DMS114 treated with DMSO at 0.1 percent for 48 hours (cell line): ENCODE measurements around the gene SDK1.
"Not testable (repeated sequence)": the region's sequence is repeated elsewhere in the genome, so short reads cannot be mapped to it uniquely, and the experiment has no call there.

Experiments used
- DNase-seq: peaks from one replicate; lab custom pipeline; 2025; ENCODE audit not compliant: unreplicated experiment; lab: John Stamatoyannopoulos, UW

SDK1 gene

GRCh38 chr7:3908153-3908552 lies 607.1 kb downstream of the SDK1 start:
- no peak for DNase-seq

DNA sequence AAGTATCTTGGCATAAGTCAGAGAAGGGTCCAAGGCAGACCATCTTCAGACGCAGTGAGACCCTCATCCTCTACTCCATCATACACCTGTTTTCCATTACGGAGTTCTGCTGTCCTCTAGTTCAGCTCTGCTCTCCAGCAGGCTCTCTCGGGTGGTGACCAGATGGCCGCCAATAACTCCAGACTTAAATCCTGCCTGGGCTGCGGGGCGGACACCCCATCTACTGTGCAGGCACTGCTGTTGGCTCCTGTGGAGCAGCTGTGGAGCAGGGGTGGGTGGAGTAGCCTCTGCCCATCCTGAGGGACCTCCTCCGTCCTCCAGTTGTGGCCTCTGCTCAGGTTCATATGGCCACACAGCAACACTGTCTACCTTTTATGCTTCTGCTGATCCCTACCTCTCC lies 608.1 kb downstream of the SDK1 start:
- DNase-seq = no peak

GRCh38 chr7:3910054-3910453 lies 609.0 kb downstream of the SDK1 start:
- DNase-seq = no peak

DNA sequence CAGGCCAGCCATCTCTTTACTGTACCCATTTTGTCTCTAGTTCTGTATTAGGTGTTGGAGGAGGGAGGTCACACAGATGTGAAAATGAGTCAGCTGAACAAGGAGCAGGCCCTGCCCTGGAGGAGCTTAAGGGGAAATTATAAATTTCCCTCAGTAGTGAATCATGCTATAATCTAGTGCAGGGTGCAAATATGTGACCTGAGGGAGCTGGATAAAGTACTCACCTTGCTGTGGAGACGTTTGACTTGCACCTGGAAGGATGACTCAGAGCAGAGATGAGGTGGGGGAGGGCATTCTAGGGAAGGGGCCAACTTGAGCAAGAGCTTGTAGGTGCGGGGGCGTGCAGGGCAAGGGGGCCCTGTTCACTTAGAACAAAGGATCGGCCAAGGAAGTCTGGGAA lies 610.6 kb downstream of the SDK1 start:
- DNase-seq = no peak

- DNase-seq = no peak
Measured at GRCh38 chr7:3912291-3912690, 611.2 kb downstream of the SDK1 start.

DNA sequence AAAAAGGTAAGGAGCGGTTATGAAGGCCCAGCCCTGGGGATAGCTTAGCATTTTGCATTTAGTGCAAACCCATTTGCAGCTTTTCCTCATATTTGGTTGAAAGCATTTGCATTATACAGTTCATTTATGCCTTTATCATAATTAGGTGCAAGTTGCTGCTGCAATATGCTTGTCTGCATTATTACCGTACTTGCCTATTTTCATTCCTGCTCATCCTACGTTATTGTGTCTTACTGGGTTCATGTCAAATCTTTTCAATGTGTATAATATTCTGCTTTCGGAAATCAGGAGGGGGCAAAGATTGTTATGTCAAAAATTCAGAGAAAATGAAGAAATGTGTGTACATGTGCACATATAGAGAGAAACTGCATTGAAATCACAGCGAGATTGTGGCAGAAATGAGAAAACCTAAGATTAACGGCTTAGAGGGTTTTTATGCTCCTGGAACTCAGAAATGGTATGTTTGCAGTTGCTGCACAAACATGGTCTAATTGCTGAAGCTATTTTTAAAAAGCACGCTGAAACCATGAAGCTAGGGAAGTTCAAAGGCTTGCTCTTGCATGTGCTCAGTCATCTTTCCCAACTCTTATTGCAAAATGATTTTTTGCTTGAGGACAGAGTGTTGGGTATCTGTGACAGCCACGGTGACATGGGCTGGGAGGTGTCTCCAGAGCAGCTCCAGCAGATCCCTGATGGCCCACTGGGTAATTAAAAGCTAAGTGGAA lies 613.2 kb downstream of the SDK1 start:
- DNase-seq = no peak

- no peak for DNase-seq
Measured at GRCh38 chr7:3915337-3915878, 614.4 kb downstream of the SDK1 start.

DNA sequence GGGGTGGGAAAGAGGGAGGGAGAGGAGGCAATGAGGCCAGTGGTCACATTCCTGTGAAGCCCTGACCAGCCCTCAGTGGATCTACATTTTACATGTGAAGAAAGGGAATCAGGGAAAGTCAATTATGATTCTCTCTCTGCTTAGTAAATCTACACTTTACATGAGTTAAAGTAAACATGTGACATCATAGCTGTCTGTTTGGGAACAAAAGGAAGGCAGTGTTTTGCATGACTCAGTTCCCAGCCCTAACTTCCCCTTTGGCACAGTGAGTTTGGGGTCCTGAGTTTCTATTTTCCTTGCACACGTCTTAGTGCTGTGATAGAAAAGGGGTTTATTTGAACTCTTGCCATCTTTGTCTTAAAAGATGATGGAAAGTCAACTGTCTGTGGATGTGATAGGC lies 615.1 kb downstream of the SDK1 start:
- no peak for DNase-seq

- no peak for DNase-seq
Measured at GRCh38 chr7:3917436-3917835, 616.4 kb downstream of the SDK1 start.

- DNase-seq = no peak
Measured at GRCh38 chr7:3918576-3918975, 617.5 kb downstream of the SDK1 start.

DNA sequence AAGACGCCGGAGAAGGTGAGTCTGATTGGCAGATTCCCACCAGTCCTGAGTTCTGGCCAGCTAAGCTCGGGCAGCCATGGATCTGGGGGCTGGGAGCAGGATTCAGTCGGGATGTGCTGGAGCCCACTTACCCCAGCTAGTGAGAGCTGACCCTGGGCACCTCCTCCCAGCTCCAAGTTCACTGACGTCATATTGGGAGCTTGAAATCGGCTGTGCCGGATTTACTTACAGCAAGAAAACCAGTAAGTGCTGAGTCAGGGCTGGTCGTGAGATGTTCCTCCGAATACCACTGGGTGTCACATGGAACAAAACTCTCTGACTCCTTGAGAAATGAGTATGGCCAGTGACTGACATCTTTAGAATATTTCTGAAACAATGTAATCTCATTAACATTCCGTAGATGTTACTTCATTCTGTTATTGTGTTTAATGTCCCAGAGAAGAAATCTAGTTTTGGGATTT lies 621.2 kb downstream of the SDK1 start:
- peak; percentile 58 for DNase-seq

DNA sequence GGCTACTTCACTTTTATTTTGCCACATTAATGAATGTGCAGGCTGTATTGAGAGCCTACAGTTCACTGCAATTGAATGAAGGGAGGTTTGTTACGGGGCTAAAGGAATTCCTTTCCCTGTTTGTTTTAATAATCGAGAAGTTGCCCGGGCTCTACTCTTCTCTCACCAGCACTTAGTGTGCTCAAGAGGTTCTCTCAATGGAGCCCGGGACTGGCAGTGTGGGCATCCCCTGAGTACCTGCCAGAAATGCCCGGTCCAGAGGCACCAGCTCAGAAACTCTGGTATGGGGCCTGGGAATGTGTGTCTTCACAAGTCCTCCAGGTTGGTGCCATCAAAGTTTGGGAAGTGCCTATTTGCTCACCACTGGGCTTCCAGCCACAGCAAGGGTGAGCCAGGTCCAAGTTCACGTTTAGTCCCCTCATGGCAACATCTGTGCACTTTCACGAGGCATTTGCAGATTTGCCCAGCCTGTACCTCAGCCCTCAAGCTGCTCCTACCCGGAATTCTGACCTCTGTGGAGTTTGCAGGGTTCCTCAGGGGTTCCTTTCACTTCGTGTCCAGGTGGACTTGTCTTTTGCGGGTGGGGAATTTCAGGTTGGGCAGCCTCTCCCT lies 622.4 kb downstream of the SDK1 start:
- no peak for DNase-seq

GRCh38 chr7:3924277-3924676 lies 623.2 kb downstream of the SDK1 start:
- no peak for DNase-seq

GRCh38 chr7:3927446-3928110 lies 626.5 kb downstream of the SDK1 start:
- no peak for DNase-seq

DNA sequence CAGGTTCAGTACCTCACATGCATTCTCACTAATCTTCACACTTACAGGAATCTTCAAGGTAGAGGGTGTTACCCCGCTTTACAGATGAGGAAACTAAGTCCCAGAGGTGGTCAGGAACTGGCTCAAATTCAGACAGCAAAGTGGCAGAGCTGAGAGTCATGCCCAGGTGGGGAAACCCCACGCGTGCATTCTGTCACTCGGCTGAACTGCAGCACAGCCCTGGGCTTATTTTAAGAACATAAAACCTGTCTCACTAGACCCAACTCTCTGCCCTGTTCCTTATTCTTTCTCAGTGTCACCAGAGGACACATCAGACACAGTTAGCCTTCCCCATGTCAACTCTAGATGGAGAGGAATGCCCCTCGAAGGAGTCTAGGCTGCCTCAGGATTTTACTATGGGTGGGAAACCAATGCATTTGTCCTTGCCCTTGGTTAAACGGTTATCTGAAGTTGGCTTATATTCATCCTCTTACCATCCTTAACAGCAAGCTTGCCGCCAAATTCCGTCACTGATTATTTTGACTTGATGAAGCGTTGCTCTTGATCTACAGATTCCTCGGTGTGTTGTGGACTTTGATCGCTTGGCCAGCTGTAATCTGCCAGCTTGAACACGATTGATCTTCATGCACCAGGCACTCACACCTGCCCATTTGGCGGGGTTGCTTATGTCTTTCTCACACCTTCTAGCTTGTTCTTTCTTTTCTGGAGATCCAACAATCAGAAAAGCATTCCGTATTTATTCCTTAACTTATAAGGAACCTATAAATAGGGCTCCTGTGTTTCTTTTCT lies 627.9 kb downstream of the SDK1 start:
- no peak for DNase-seq

DNA sequence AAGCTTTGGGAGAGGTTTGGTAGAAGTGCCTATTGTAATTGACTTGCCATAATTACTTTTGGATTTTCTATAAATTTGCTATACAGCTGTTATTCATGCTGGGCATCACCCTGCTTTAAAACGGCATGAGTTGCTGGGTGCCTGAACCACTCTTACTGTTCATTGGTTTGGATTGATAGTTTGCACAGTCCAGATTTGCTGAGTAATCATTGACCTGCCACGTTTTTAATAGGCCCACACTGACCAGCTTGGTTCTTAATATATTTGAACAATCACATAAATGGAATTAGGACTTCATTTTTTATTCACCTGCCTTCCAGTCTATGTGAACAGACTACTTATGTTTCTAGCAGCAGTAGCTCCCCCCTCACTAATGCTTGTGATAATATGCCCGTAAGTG lies 630.8 kb downstream of the SDK1 start:
- no peak for DNase-seq

- DNase-seq = no peak
Measured at GRCh38 chr7:3937146-3937545, 636.1 kb downstream of the SDK1 start.

DNA sequence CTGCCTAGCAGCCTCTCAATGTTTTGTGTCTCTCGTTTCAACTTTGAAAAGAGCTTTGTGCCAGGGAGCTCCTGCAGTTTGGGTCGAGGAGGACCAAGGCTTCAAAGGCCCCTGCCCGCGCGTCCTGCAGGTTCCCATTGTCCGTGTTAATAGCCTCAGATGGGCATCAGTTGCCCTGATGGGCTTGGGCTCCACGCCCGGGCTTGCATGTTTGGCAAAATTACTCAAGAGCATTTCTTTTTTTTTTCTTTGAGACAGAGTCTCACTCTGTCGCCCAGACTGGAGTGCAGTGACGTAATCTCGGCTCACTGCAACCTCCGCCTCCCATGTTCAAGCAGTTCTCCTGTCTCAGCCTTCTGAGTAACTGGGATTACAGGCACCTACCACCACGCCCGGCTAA lies 636.6 kb downstream of the SDK1 start:
- no peak for DNase-seq

- DNase-seq = not testable (repeated sequence)
Measured at GRCh38 chr7:3941706-3942105, 640.7 kb downstream of the SDK1 start.

- no peak for DNase-seq
Measured at GRCh38 chr7:3942276-3942675, 641.2 kb downstream of the SDK1 start.
